Fibroblast of skin of abdomen (primary cell): ENCODE measurements around the gene WDR88. TPM values are rescaled to one million over a fixed set of nuclear protein-coding genes. Genes with fewer than 3 reads are reported as not detected.
A peak's percentile ranks its signal among the peaks of the same experiment; 100 is the strongest.
"Not testable (repeated sequence)": the region's sequence is repeated elsewhere in the genome, so short reads cannot be mapped to it uniquely, and the experiment has no call there.

ENCODE experiments used
- DNase-seq: peaks from one replicate; pipeline ENCODE4 v3.0.0-alpha.2; 2013
- polyA plus RNA-seq, 2 experiments: library from polyadenylated mRNA; unstranded; fragments of 120-200 nt; gene quantifications; one replicate each; pipeline ENCODE4 v1.2.1, GENCODE V29; 2013; ENCODE audit not compliant: insufficient read length in 2 of 2

Gene WDR88
- polyA plus RNA-seq (2013, experiment 1 of 2; ENCODE audit: insufficient read length) = 0.53 TPM
- polyA plus RNA-seq (2013, experiment 2 of 2; ENCODE audit: insufficient read length) = 0.48 TPM

GRCh38 chr19:33132021-33132420 is at the start of gene WDR88:
WDR88 (plus strand) TSS chr19:33132114; CDS start chr19:33132170, 56 bp downstream.
- no peak for DNase-seq

GRCh38 chr19:33085570-33086128 is 46.3 kb upstream of the WDR88 start:
- no peak for DNase-seq

- no peak for DNase-seq
Measured at GRCh38 chr19:33086955-33087354, 45.0 kb upstream of the WDR88 start.

- no peak for DNase-seq
Measured at GRCh38 chr19:33089010-33089409, 42.9 kb upstream of the WDR88 start.

GRCh38 chr19:33090179-33090578 is 41.7 kb upstream of the WDR88 start:
- DNase-seq = no peak

- no peak for DNase-seq
Measured at GRCh38 chr19:33093420-33094210, 38.3 kb upstream of the WDR88 start.

- DNase-seq = no peak
Measured at GRCh38 chr19:33094436-33095067, 37.4 kb upstream of the WDR88 start.

GRCh38 chr19:33096005-33096404 is 35.9 kb upstream of the WDR88 start:
- DNase-seq = no peak

- no peak for DNase-seq
Measured at GRCh38 chr19:33098055-33098534, 33.8 kb upstream of the WDR88 start.

GRCh38 chr19:33100894-33101644 is 30.8 kb upstream of the WDR88 start:
- DNase-seq = no peak

- DNase-seq = no peak
Measured at GRCh38 chr19:33102893-33103292, 29.0 kb upstream of the WDR88 start.

GRCh38 chr19:33108161-33108560 is 23.8 kb upstream of the WDR88 start:
- no peak for DNase-seq

GRCh38 chr19:33110137-33110910 is 21.6 kb upstream of the WDR88 start:
- DNase-seq = no peak

GRCh38 chr19:33111587-33111986 is 20.3 kb upstream of the WDR88 start:
- DNase-seq = no peak

GRCh38 chr19:33114312-33114711 is 17.6 kb upstream of the WDR88 start:
- DNase-seq = no peak

- no peak for DNase-seq
Measured at GRCh38 chr19:33117501-33117900, 14.4 kb upstream of the WDR88 start.

GRCh38 chr19:33118643-33119042 is 13.3 kb upstream of the WDR88 start:
- no peak for DNase-seq

GRCh38 chr19:33124207-33125098 is 7.5 kb upstream of the WDR88 start:
- DNase-seq = no peak

GRCh38 chr19:33125929-33126388 is 6.0 kb upstream of the WDR88 start:
- peak; percentile 55 for DNase-seq

GRCh38 chr19:33126712-33127111 is 5.2 kb upstream of the WDR88 start:
- DNase-seq = not testable (repeated sequence)

GRCh38 chr19:33129901-33130300 is 2.0 kb upstream of the WDR88 start:
- DNase-seq = no peak
